H9 (cell line): Measurements from ENCODE around the gene BAIAP2L1. TPM values are rescaled to one million over a fixed set of nuclear protein-coding genes. Genes with fewer than 3 reads are reported as not detected.

Source experiments
- DNase-seq: peaks from one replicate; pipeline ENCODE4 v3.0.0-alpha.2; 2017
- H2AFZ ChIP-seq: one replicate; pipeline ENCODE4 v1.6.1; 2013; ENCODE audit warnings: mild to moderate bottlenecking, low read length, control low read depth, moderate library complexity
- H2AK5ac ChIP-seq: 2 replicates; pipeline ENCODE4 v1.6.1; 2013; ENCODE audit warnings: low read length, control low read depth, mixed read lengths; ENCODE audit not compliant: insufficient read length
- H2BK120ac ChIP-seq: one replicate; pipeline ENCODE4 v1.6.1; 2013; ENCODE audit warnings: low read depth, mild to moderate bottlenecking, low read length, control low read depth, inconsistent platforms; ENCODE audit not compliant: poor library complexity, severe bottlenecking
- H2BK12ac ChIP-seq: 2 replicates; pipeline ENCODE4 v1.6.1; 2013; ENCODE audit warnings: low read length, control low read depth, mixed read lengths, low read depth; ENCODE audit not compliant: insufficient read length
- H2BK15ac ChIP-seq: 2 replicates; pipeline ENCODE4 v1.6.1; 2013; ENCODE audit warnings: low read depth, low read length, control low read depth
- H2BK20ac ChIP-seq: one replicate; pipeline ENCODE4 v1.6.1; 2013; ENCODE audit warnings: low read depth, mild to moderate bottlenecking, low read length, control low read depth, inconsistent platforms; ENCODE audit not compliant: poor library complexity, severe bottlenecking
- H2BK5ac ChIP-seq: 2 replicates; pipeline ENCODE4 v1.6.1; 2013; ENCODE audit warnings: low read length, control low read depth, mixed read lengths; ENCODE audit not compliant: insufficient read length
- H3K14ac ChIP-seq: 2 replicates; pipeline ENCODE4 v1.6.1; 2013; ENCODE audit warnings: low read length, control low read depth; ENCODE audit not compliant: insufficient read depth
- H3K18ac ChIP-seq: 2 replicates; pipeline ENCODE4 v1.6.1; 2013; ENCODE audit warnings: low read depth, mild to moderate bottlenecking, mixed read lengths, low read length, control low read depth; ENCODE audit not compliant: insufficient read length
- H3K23ac ChIP-seq: 2 replicates; pipeline ENCODE4 v1.6.1; 2013; ENCODE audit warnings: low read length, control low read depth, mixed read lengths, low read depth; ENCODE audit not compliant: insufficient read length
- H3K23me2 ChIP-seq: 2 replicates; pipeline ENCODE4 v1.6.1; 2013; ENCODE audit warnings: low read depth, mild to moderate bottlenecking, mixed read lengths, low read length, control low read depth; ENCODE audit not compliant: insufficient read length, poor library complexity, severe bottlenecking
- H3K27ac ChIP-seq: 2 replicates; pipeline ENCODE4 v1.5.1; 2013; ENCODE audit warnings: low read length, control low read depth, mixed read lengths, low read depth; ENCODE audit not compliant: insufficient read length
- H3K27me3 ChIP-seq: 2 replicates; pipeline ENCODE4 v1.6.1; 2013; ENCODE audit warnings: low read length, control low read depth, inconsistent platforms; ENCODE audit not compliant: insufficient read depth
- H3K4ac ChIP-seq: 2 replicates; pipeline ENCODE4 v1.6.1; 2013; ENCODE audit warnings: low read depth, mild to moderate bottlenecking, control low read depth, inconsistent platforms, low read length, moderate library complexity
- H3K4me1 ChIP-seq: 2 replicates; pipeline ENCODE4 v1.6.1; 2013; ENCODE audit warnings: low read length, control low read depth, inconsistent platforms; ENCODE audit not compliant: insufficient read depth
- H3K4me2 ChIP-seq: 2 replicates; pipeline ENCODE4 v1.6.1; 2013; ENCODE audit warnings: low read length, control low read depth, mixed read lengths; ENCODE audit not compliant: insufficient read length, insufficient read depth
- H3K56ac ChIP-seq: 2 replicates; pipeline ENCODE4 v1.6.1; 2013; ENCODE audit warnings: low read depth, mild to moderate bottlenecking, mixed read lengths, low read length, control low read depth; ENCODE audit not compliant: insufficient read length
- H3K79me1 ChIP-seq: 2 replicates; pipeline ENCODE4 v1.6.1; 2013; ENCODE audit warnings: low read depth, mild to moderate bottlenecking, moderate library complexity, low read length, control low read depth, inconsistent platforms; ENCODE audit not compliant: insufficient read depth, poor library complexity, severe bottlenecking
- H3K79me2 ChIP-seq: 2 replicates; pipeline ENCODE4 v1.6.1; 2013; ENCODE audit warnings: low read length, control low read depth, inconsistent platforms; ENCODE audit not compliant: insufficient read depth
- H3K9ac ChIP-seq: 2 replicates; pipeline ENCODE4 v1.6.1; 2013; ENCODE audit warnings: low read length, control low read depth, mixed read lengths; ENCODE audit not compliant: insufficient read length; ENCODE audit errors: extremely low read depth
- H3K9me3 ChIP-seq: one replicate; pipeline ENCODE4 v1.6.1; 2013; ENCODE audit warnings: low read depth, low read length, inconsistent platforms; ENCODE audit not compliant: control insufficient read depth
- H3T11ph ChIP-seq: one replicate; pipeline ENCODE4 v1.6.1; 2013; ENCODE audit warnings: mild to moderate bottlenecking, low read length, control low read depth, inconsistent platforms
- H4K20me1 ChIP-seq: one replicate; pipeline ENCODE4 v1.6.1; 2013; ENCODE audit not compliant: control insufficient read depth, insufficient read length, insufficient read depth
- H4K5ac ChIP-seq: 2 replicates; pipeline ENCODE4 v1.6.1; 2013; ENCODE audit warnings: low read depth, mild to moderate bottlenecking, mixed read lengths, low read length, control low read depth; ENCODE audit not compliant: insufficient read length
- H4K8ac ChIP-seq: replicated peaks from 2 replicates; pipeline ENCODE4 v1.6.1; 2013; ENCODE audit warnings: low read length, control low read depth, mixed read lengths, low read depth; ENCODE audit not compliant: insufficient read length
- H4K91ac ChIP-seq: 2 replicates; pipeline ENCODE4 v1.6.1; 2013; ENCODE audit warnings: low read depth, mild to moderate bottlenecking, moderate library complexity, mixed read lengths, low read length, control low read depth; ENCODE audit not compliant: insufficient read length
- H3K27ac Mint-ChIP-seq, 3 experiments: 2 replicates in 2 of 3; 3 replicates in 1 of 3; pipeline ENCODE4 v1.8.0; 2020 to 2021; ENCODE audit warnings: mixed read lengths in 3 of 3, mild to moderate bottlenecking in 1 of 3, moderate library complexity in 1 of 3
- H3K27me3 Mint-ChIP-seq: 2 replicates; pipeline ENCODE4 v1.8.0; 2021; ENCODE audit warnings: low read depth, mild to moderate bottlenecking, moderate library complexity, mixed read lengths
- H3K36me3 Mint-ChIP-seq, 3 experiments: 2 replicates in 2 of 3; 3 replicates in 1 of 3; pipeline ENCODE4 v1.8.0; 2020 to 2021; ENCODE audit warnings: low read depth in 3 of 3, mixed read lengths in 3 of 3; ENCODE audit not compliant: insufficient read depth in 1 of 3
- H3K4me1 Mint-ChIP-seq, 2 experiments: 2 replicates each; pipeline ENCODE4 v1.8.0; 2020; ENCODE audit warnings: mixed read lengths in 2 of 2
- H3K4me3 Mint-ChIP-seq, 2 experiments: 2 replicates in 1 of 2; 3 replicates in 1 of 2; pipeline ENCODE4 v1.8.0; 2020 to 2021; ENCODE audit warnings: mild to moderate bottlenecking in 2 of 2, mixed read lengths in 2 of 2, moderate library complexity in 1 of 2
- H3K9me3 Mint-ChIP-seq, 2 experiments: 2 replicates in 1 of 2; 3 replicates in 1 of 2; pipeline ENCODE4 v1.8.0; 2020; ENCODE audit warnings: mild to moderate bottlenecking in 2 of 2, mixed read lengths in 2 of 2, moderate library complexity in 1 of 2
- WGBS: extraction: QIAGEN DNeasy Blood & Tissue Kit; methylation state at CpG from one replicate; pipeline ENCODE4 v1.1.7; 2013; ENCODE audit warnings: missing lambda C conversion rate, low lambda C conversion rate, mixed read lengths; ENCODE audit not compliant: insufficient read length; ENCODE audit errors: extremely low coverage; 5-methylcytosine and 5-hydroxymethylcytosine counted together
- total RNA-seq: library from RNA; stranded (reverse); gene quantifications from 2 replicates; pipeline ENCODE4 v1.2.1, GENCODE V29; 2021
- TF ChIP-seq, protein P1 (sequence below): fragments of 200-600 bp; sonication (generic); conservative IDR thresholded peaks from 3 replicates; pipeline ENCODE4 v1.8.0; 2021; ENCODE audit warnings: antibody characterized with exemption, mild to moderate bottlenecking

BAIAP2L1 gene
- total RNA-seq, 1 experiment from 2014 or later, result 25.9 TPM

DNA sequence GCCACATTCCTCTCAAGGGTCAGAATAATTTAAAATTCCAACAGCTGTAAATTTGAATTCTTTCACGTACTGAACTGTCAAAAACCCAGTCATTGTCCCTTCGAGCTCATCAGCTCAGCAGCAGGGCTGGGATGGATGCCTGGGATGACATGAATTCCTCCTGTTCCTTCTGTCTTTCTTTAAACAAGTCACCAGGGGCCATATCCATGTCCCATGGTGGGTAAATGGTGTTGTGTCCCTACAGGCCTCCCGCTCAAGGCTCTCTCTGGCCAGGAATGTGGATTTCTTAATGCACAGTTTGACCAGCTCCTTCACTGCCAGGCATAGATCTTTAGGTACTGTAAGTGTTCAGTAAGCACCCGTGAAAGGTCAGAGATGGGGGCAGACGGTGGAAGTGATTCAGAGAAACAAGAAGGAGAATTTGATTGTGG lies 135.0 kb downstream of the BAIAP2L1 start:
- no peak overlapping the region for H3K14ac ChIP-seq
- peaks cover 5 to 16% (median 9%) of the 10 kb centered on the region in 3 experiments; a peak in 5 of 7 replicates for H3K36me3 Mint-ChIP-seq
- H2BK12ac ChIP-seq, result no peak overlapping the region
- no peak overlapping the region for H3K4me2 ChIP-seq
- DNase-seq, result no peak
- no CpG with 5 or more reads among the region's 5 CpGs for WGBS
- peaks cover 0 to 4% of the 10 kb centered on the region in 2 experiments; a peak in 3 of 4 replicates for H3K4me1 Mint-ChIP-seq
- H3K27me3 Mint-ChIP-seq, result no peaks in the 10 kb centered on the region; the same call in 1 of the 2 replicates
- no peaks in the 10 kb centered on the region for H3K79me2 ChIP-seq
- no peak overlapping the region for H3K23ac ChIP-seq
- H4K20me1 ChIP-seq, result no peaks in the 10 kb centered on the region
- H4K8ac ChIP-seq, result no peak overlapping the region
- no peak overlapping the region for H3K27ac ChIP-seq
- H3K27me3 ChIP-seq, result no peaks in the 10 kb centered on the region
- H2AFZ ChIP-seq, result no peak overlapping the region
- H3K9ac ChIP-seq, result no peak overlapping the region
- H3K4me1 ChIP-seq, result no peaks in the 10 kb centered on the region
- H4K91ac ChIP-seq, result no peak overlapping the region
- H3K23me2 ChIP-seq, result no peaks in the 10 kb centered on the region
- no peaks in the 10 kb centered on the region for H3K9me3 Mint-ChIP-seq
- no peak overlapping the region for H3T11ph ChIP-seq
- H4K5ac ChIP-seq, result no peak overlapping the region
- no peaks in the 10 kb centered on the region for H3K9me3 ChIP-seq
- H2BK20ac ChIP-seq, result no peak overlapping the region
- H2BK5ac ChIP-seq, result no peak overlapping the region
- TF ChIP-seq, protein P1, sequence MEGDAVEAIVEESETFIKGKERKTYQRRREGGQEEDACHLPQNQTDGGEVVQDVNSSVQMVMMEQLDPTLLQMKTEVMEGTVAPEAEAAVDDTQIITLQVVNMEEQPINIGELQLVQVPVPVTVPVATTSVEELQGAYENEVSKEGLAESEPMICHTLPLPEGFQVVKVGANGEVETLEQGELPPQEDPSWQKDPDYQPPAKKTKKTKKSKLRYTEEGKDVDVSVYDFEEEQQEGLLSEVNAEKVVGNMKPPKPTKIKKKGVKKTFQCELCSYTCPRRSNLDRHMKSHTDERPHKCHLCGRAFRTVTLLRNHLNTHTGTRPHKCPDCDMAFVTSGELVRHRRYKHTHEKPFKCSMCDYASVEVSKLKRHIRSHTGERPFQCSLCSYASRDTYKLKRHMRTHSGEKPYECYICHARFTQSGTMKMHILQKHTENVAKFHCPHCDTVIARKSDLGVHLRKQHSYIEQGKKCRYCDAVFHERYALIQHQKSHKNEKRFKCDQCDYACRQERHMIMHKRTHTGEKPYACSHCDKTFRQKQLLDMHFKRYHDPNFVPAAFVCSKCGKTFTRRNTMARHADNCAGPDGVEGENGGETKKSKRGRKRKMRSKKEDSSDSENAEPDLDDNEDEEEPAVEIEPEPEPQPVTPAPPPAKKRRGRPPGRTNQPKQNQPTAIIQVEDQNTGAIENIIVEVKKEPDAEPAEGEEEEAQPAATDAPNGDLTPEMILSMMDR, result no peak
- no peak overlapping the region for H3K56ac ChIP-seq
- no peaks in the 10 kb centered on the region for H3K79me1 ChIP-seq
- H2BK15ac ChIP-seq, result no peak overlapping the region
- no peak overlapping the region for H3K18ac ChIP-seq
- H3K4me3 Mint-ChIP-seq, result no peak overlapping the region
- H3K27ac Mint-ChIP-seq, result peak overlapping the region in 2 of 3 experiments; percentile 54 to 91; a peak in 5 of 7 replicates
- no peak overlapping the region for H3K4ac ChIP-seq
- H2AK5ac ChIP-seq, result no peak overlapping the region
- H2BK120ac ChIP-seq, result no peak overlapping the region
